HCT116 (cell line): ENCODE measurements around the gene MPV17L2. TPM values are rescaled to one million over a fixed set of nuclear protein-coding genes. Genes with fewer than 3 reads are reported as not detected.

ENCODE experiments used
- ATAC-seq: fragments of 200-7000 bp; cut with Tn5 transposase; 2 replicates; pipeline ENCODE4 v1.9.1; 2020; ENCODE audit warnings: mild to moderate bottlenecking, moderate library complexity
- BruUV-seq: library from RNA; stranded (reverse); fragments of 400-500 nt; replicated peaks from 2 replicates; lab custom pipeline; 2021; lab: Mats Ljungman, UMichigan
- CTCF ChIA-PET: fragments of 300-600 bp; sonication (Branson Sonifier 250); formaldehyde crosslinking; loops from one replicate; lab custom pipeline; 2021; ENCODE audit warnings: antibody characterized with exemption; lab: Charles Lee
- POLR2A ChIA-PET: fragments of 300-600, 350-600 bp; sonication (Branson Sonifier 250); formaldehyde crosslinking; loops from one replicate; lab custom pipeline; 2021; ENCODE audit warnings: antibody characterized with exemption; lab: Charles Lee
- RAD21 ChIA-PET, 2 experiments: fragments of 300-600 bp; sonication (Branson Sonifier 250); formaldehyde crosslinking; loops; one replicate each; lab custom pipeline; 2023; ENCODE audit warnings: low total read pairs in 2 of 2; ENCODE audit not compliant: uncharacterized antibody in 2 of 2, unreplicated experiment in 2 of 2, low non-redundant PET in 1 of 2; lab: Charles Lee
- DNase-seq: peaks from one replicate; pipeline ENCODE4 v3.0.0-alpha.2; 2010; ENCODE audit warnings: low read depth, low spot score
- H2AFZ ChIP-seq: fragments of 200-600 bp; shearing (Covaris generic), sonication (generic); 2 replicates; pipeline ENCODE4 v1.6.1; 2017; ENCODE audit warnings: low read depth, mixed run types, mixed read lengths, antibody characterized with exemption, low read length; ENCODE audit not compliant: poor library complexity, severe bottlenecking
- H3K27ac ChIP-seq: 2 replicates; pipeline ENCODE4 v1.5.1; 2012; ENCODE audit warnings: low read depth, low read length
- H3K27me3 ChIP-seq: fragments of 200-600 bp; sonication (generic); 2 replicates; pipeline ENCODE4 v1.6.1; 2016; ENCODE audit warnings: mixed run types, low read length, mixed read lengths; ENCODE audit not compliant: insufficient read depth
- H3K36me3 ChIP-seq, 2 experiments: fragments of 200-500 bp in 1 of 2; fragments of 200-600 bp in 1 of 2; sonication (Bioruptor generic) in 1 of 2; sonication (generic) in 1 of 2; 2 replicates each; pipeline versions ENCODE4 v1.5.1 to v1.6.1; 2014 to 2016; ENCODE audit warnings: low read length in 2 of 2, inconsistent platforms in 1 of 2, mixed read lengths in 1 of 2, mixed run types in 1 of 2; ENCODE audit not compliant: insufficient read depth in 2 of 2, control insufficient read depth in 1 of 2
- H3K4me1 ChIP-seq, 2 experiments: fragments of 200-600 bp in 1 of 2; sonication (generic) in 1 of 2; 2 replicates each; pipeline versions ENCODE4 v1.5.1 to v1.6.1; 2012 to 2017; ENCODE audit warnings: low read length in 2 of 2, inconsistent platforms in 1 of 2, mild to moderate bottlenecking in 1 of 2, mixed read lengths in 1 of 2, mixed run types in 1 of 2, moderate library complexity in 1 of 2; ENCODE audit not compliant: insufficient read depth in 2 of 2, control insufficient read depth in 1 of 2
- H3K4me2 ChIP-seq: fragments of 200-600 bp; sonication (generic); 2 replicates; pipeline ENCODE4 v1.6.1; 2017; ENCODE audit warnings: mixed run types, low read length, mixed read lengths
- H3K4me3 ChIP-seq, 2 experiments: fragments of 200-600 bp in 1 of 2; sonication (generic) in 1 of 2; replicated peaks in 1 of 2; 2 replicates each; pipeline ENCODE4 v1.5.1; 2011 to 2016; ENCODE audit warnings: low read length in 2 of 2, control low read depth in 1 of 2, low read depth in 1 of 2, mild to moderate bottlenecking in 1 of 2, mixed read lengths in 1 of 2, mixed run types in 1 of 2
- H3K79me2 ChIP-seq: fragments of 200-600 bp; sonication (generic); 2 replicates; pipeline ENCODE4 v1.6.1; 2017; ENCODE audit warnings: mild to moderate bottlenecking, mixed run types, low read length, moderate library complexity, mixed read lengths; ENCODE audit not compliant: insufficient read depth
- H3K9ac ChIP-seq: fragments of 200-600 bp; sonication (generic); 2 replicates; pipeline ENCODE4 v1.6.1; 2016; ENCODE audit warnings: low read length, mixed read lengths
- H3K9me2 ChIP-seq: fragments of 200-600 bp; sonication (generic), shearing (Covaris generic); 2 replicates; pipeline ENCODE4 v1.6.1; 2017; ENCODE audit warnings: mixed run types, mild to moderate bottlenecking, moderate library complexity; ENCODE audit not compliant: insufficient read depth
- H3K9me3 ChIP-seq, 2 experiments: fragments of 200-500 bp in 1 of 2; fragments of 200-600 bp in 1 of 2; sonication (Bioruptor generic) in 1 of 2; sonication (generic) in 1 of 2; 2 replicates each; pipeline ENCODE4 v1.6.1; 2014 to 2017; ENCODE audit warnings: low read length in 2 of 2, mixed read lengths in 2 of 2, inconsistent platforms in 1 of 2, low read depth in 1 of 2, mild to moderate bottlenecking in 1 of 2, mixed run types in 1 of 2, moderate library complexity in 1 of 2; ENCODE audit not compliant: control insufficient read depth in 1 of 2, insufficient read depth in 1 of 2
- H4K20me1 ChIP-seq: fragments of 200-600 bp; sonication (generic), shearing (Covaris generic); 2 replicates; pipeline ENCODE4 v1.6.1; 2017; ENCODE audit warnings: mixed run types, mild to moderate bottlenecking, moderate library complexity; ENCODE audit not compliant: insufficient read depth
- CEBPB ChIP-seq: IDR thresholded peaks from 2 replicates; pipeline ENCODE4 v1.6.1; 2012; ENCODE audit warnings: low read depth
- CTCF ChIP-seq, 3 experiments: fragments of 200-600 bp in 1 of 3; sonication (generic) in 1 of 3; IDR thresholded peaks in 2 of 3; conservative IDR thresholded peaks in 1 of 3; 2 replicates each; pipeline ENCODE4 v1.5.1; 2012 to 2017; ENCODE audit warnings: low read depth in 2 of 3, low read length in 2 of 3, antibody characterized with exemption in 1 of 3, borderline replicate concordance in 1 of 3, control low read depth in 1 of 3, mild to moderate bottlenecking in 1 of 3, mixed read lengths in 1 of 3, mixed run types in 1 of 3, moderate library complexity in 1 of 3; ENCODE audit not compliant: insufficient read depth in 1 of 3
- MAX ChIP-seq: IDR thresholded peaks from 2 replicates; pipeline ENCODE4 v1.6.1; 2012
- POLR2AphosphoS5 ChIP-seq: IDR thresholded peaks from 2 replicates; pipeline ENCODE4 v1.6.1; 2011; ENCODE audit warnings: mild to moderate bottlenecking, low read depth, low read length, moderate library complexity
- SIN3A ChIP-seq: IDR thresholded peaks from 2 replicates; pipeline ENCODE4 v1.6.1; 2012; ENCODE audit warnings: low read depth
- SRF ChIP-seq: IDR thresholded peaks from 2 replicates; pipeline ENCODE4 v1.6.1; 2012; ENCODE audit warnings: low read depth
- YY1 ChIP-seq: IDR thresholded peaks from 2 replicates; pipeline ENCODE4 v1.6.1; 2011; ENCODE audit warnings: low read length, low read depth, moderate library complexity, mild to moderate bottlenecking; ENCODE audit not compliant: insufficient replicate concordance; ENCODE audit errors: extremely low read depth
- ZFX ChIP-seq: fragments of 450-650 bp; IDR thresholded peaks from 2 replicates; pipeline ENCODE4 v1.6.1; 2017
- ZNF274 ChIP-seq: fragments of 200-500 bp; sonication (Bioruptor generic); IDR thresholded peaks from 2 replicates; pipeline ENCODE4 v1.6.1; 2014; ENCODE audit warnings: mild to moderate bottlenecking, low read depth, low read length, inconsistent platforms
- intact Hi-C: fragments of 100-400 bp; cut with micrococcal nuclease; formaldehyde crosslinking; loops from 2 replicates; pipeline ENCODE4 v1.10.0; 2022
- total RNA-seq: library from RNA; stranded (reverse); gene quantifications from one replicate; pipeline ENCODE4 v1.2.1, GENCODE V29; 2021; ENCODE audit not compliant: unreplicated experiment

MPV17L2 gene
- total RNA-seq, 1 experiment from 2014 or later, result 18.7 TPM

- Histone ChIP-seq H3K36me3 (peaks cover 14 to 27% of the 10 kb centered on the region in 2 experiments; a peak in 3 of 4 replicates), H3K4me2 (peak overlapping the region; percentile 91), H3K4me3 (peak overlapping the region; percentile 52 to 64), H2AFZ (no peak overlapping the region), H3K27ac (peak overlapping the region; percentile 86), H3K9me2 (no peaks in the 10 kb centered on the region), H4K20me1 (no peaks in the 10 kb centered on the region), H3K79me2 (peaks cover 15% of the 10 kb centered on the region), H3K9me3 (no peaks in the 10 kb centered on the region), H3K4me1 (peaks cover 34 to 41% of the 10 kb centered on the region in 2 experiments), H3K9ac (peak overlapping the region; percentile 75), H3K27me3 (no peaks in the 10 kb centered on the region)
- ChIA-PET POLR2A (no interaction called here), RAD21 (interaction anchor here in 1 of 2 experiments (0.6 kb wide), 1 partner anchor 16 kb away, joined by 4 read pairs; no protein-coding TSS in a partner anchor), CTCF (interaction anchor here (0.9 to 1.3 kb wide), 3 partner anchors 9 to 23 kb away, joined by 3 read pairs; no protein-coding TSS in a partner anchor)
- peak; percentile 15 for ATAC-seq
- no peak for DNase-seq
- TF ChIP-seq MAX, result peak; percentile 11; the same call in 1 of the 2 replicates
- no peak for TF ChIP-seq ZNF274
- no peak for TF ChIP-seq YY1
- intact Hi-C loops, result no loop called here
- no TSS peak for BruUV-seq
These were observed 32.5 kb upstream of the MPV17L2 start for GRCh38 chr19:18160493-18160970.

GRCh38 chr19:18160971-18161635, 31.9 kb upstream of the MPV17L2 start:
- Histone ChIP-seq H3K9me3 (no peaks in the 10 kb centered on the region), H2AFZ (no peak overlapping the region), H3K4me1 (peaks cover 29 to 35% of the 10 kb centered on the region in 2 experiments), H4K20me1 (no peaks in the 10 kb centered on the region), H3K27me3 (no peaks in the 10 kb centered on the region), H3K4me2 (peak overlapping the region; percentile 91), H3K4me3 (peak overlapping the region; percentile 52 to 64), H3K79me2 (peaks cover 11% of the 10 kb centered on the region), H3K36me3 (peaks cover 17 to 26% of the 10 kb centered on the region in 2 experiments; a peak in 3 of 4 replicates), H3K27ac (peak overlapping the region; percentile 86), H3K9me2 (no peaks in the 10 kb centered on the region), H3K9ac (peak overlapping the region; percentile 75)
- ChIA-PET RAD21 (interaction anchor here in 1 of 2 experiments (0.6 kb wide), 1 partner anchor 16 kb away, joined by 4 read pairs; no protein-coding TSS in a partner anchor), POLR2A (no interaction called here), CTCF (interaction anchor here (0.9 to 1.3 kb wide), 3 partner anchors 10 to 22 kb away, joined by 3 read pairs; no protein-coding TSS in a partner anchor)
- intact Hi-C loops, result no loop called here
- TF ChIP-seq ZFX (peak; percentile 93; the same call in 1 of the 2 replicates), SIN3A (no peak), CEBPB (no peak), YY1 (peak; percentile 61), POLR2AphosphoS5 (peak; percentile 44), SRF (no peak), CTCF (IDR thresholded peaks at IDR 0.05 in 2 of 3, conservative IDR thresholded peaks at IDR 0.05 in 1 of 3; ENCODE audit: borderline replicate concordance in 1 of 3, insufficient read depth in 1 of 3, low read depth in 2 of 3, low read length in 2 of 3) (peak in 2 of 3 experiments; percentile 38 to 62; a peak in 3 of 6 replicates)
- ATAC-seq (peak; percentile 85), DNase-seq (no peak)
- BruUV-seq, result no TSS peak
